Measurements from ENCODE around the gene LITAF.

The LITAF gene

DNA sequence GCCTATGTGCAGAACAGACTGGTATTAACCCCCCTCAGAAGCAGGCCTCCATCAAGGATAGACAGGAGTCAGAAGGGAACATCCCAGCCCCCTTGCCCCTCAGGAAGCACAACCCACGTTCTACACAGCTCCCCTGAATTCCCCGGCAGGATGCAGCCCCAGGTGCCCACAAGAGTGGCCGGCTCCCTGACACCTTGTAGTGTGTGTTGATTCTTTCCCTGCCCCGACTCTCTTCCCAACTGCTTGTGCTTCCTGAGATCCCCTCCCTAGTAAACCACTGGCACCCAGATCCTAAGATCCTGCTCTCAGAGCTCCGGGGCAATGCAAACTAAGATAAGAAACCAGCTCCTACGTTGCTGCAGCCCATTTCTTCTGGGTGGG is 34.8 kb upstream of the LITAF start:
- DNase-seq (ENCODE audit: low read depth, low spot score) = no peak
- in situ Hi-C loops (cut with HindIII; ENCODE audit: low sequenced_read_pairs) = no loop called here
- H3K4me3 ChIP-seq (ENCODE audit: low read depth, low read length) = no peak overlapping the region
- TF ChIP-seq CTCF (IDR thresholded peaks at IDR 0.05; ENCODE audit: low read depth, low read length) = no peak

DNA sequence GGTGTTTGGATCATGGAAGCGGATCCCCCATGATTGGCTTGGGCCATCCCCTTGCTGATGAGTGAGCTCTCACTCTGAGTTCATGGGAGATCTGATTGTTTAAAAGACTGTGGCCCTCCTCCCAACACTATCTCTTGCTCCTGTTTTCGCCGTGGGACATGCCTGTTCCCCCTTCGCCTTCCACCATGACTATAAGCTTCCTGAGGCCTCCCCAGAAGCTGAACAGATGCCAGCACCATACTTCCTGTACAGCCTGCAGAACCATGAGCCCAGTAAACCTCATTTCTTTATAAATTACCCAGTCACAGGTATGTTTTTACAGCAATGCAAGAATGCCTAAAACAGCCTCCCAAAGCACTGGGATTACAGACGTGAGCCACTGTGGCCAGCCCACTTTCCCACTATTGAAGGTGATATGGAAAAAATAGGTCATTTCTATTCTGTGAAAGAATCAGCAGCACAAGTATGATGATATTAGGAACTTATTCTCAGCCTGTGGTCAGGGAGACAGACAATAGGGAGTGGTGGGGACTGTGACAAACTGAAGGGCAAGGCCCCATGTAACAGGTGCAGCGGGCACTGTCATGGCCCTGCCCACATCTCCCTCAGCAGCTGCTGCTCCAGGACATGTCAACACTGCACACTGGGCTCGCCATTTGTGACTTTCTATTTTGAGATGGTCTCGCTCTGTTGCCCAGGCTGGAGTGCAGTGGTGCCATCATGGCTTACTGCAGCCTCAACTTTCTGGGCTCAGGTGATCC is 33.7 kb upstream of the LITAF start:
- DNase-seq (ENCODE audit: low read depth, low spot score) = no peak
- in situ Hi-C loops (cut with HindIII; ENCODE audit: low sequenced_read_pairs) = no loop called here
- H3K4me3 ChIP-seq (ENCODE audit: low read depth, low read length) = no peak overlapping the region
- no peak for TF ChIP-seq CTCF (IDR thresholded peaks at IDR 0.05; ENCODE audit: low read depth, low read length)

GRCh38 chr16:11619327-11619851 is 32.7 kb upstream of the LITAF start:
- no peak overlapping the region for H3K4me3 ChIP-seq (ENCODE audit: low read depth, low read length)
- DNase-seq (ENCODE audit: low read depth, low spot score) = no peak
- TF ChIP-seq CTCF (IDR thresholded peaks at IDR 0.05; ENCODE audit: low read depth, low read length) = no peak
- in situ Hi-C loops (cut with HindIII; ENCODE audit: low sequenced_read_pairs) = no loop called here

- in situ Hi-C loops (cut with HindIII; ENCODE audit: low sequenced_read_pairs) = no loop called here
- no peak for DNase-seq (ENCODE audit: low read depth, low spot score)
- no peak overlapping the region for H3K4me3 ChIP-seq (ENCODE audit: low read depth, low read length)
- no peak for TF ChIP-seq CTCF (IDR thresholded peaks at IDR 0.05; ENCODE audit: low read depth, low read length)
Measured at GRCh38 chr16:11618107-11618717, 31.5 kb upstream of the LITAF start.

- DNase-seq (ENCODE audit: low read depth, low spot score) = no peak
- no peak overlapping the region for H3K4me3 ChIP-seq (ENCODE audit: low read depth, low read length)
- in situ Hi-C loops (cut with HindIII; ENCODE audit: low sequenced_read_pairs) = no loop called here
- no peak for TF ChIP-seq CTCF (IDR thresholded peaks at IDR 0.05; ENCODE audit: low read depth, low read length)
Measured at GRCh38 chr16:11615748-11616447, 29.2 kb upstream of the LITAF start.

DNA sequence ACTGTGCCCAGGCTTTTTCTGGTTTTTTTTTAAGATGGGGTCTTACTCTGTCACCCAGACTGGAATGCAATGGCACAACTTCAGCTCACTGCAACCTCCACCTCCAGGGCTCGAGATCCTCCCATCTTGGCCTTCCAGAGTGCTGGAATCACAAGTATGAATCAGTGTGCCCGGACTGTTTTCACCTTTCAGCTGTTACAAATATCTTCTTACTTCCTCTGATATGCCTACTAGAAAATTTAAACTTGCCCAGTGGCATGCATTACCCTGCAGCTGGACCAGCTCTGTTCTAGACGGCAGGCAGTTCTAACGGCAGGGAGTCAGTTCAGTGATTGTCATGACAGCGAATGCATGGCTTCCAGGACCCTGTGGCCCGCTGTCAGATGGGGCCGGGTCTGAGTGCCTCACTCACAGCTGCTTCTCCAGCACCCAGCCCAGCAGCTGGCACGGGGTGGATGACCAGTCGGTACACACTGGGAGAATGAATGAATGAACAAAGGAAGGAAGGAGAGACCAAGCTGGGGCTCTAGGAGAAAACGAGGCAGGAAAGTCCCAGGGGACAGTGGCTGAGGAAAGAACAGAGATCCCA is 28.0 kb upstream of the LITAF start:
- no peak for DNase-seq (ENCODE audit: low read depth, low spot score)
- no peak overlapping the region for H3K4me3 ChIP-seq (ENCODE audit: low read depth, low read length)
- in situ Hi-C loops (cut with HindIII; ENCODE audit: low sequenced_read_pairs) = no loop called here
- no peak for TF ChIP-seq CTCF (IDR thresholded peaks at IDR 0.05; ENCODE audit: low read depth, low read length)

All from astrocyte of the spinal cord (primary cell).